IMR-90 (cell line): Measurements from ENCODE around the gene DDOST. TPM values are rescaled to one million over a fixed set of nuclear protein-coding genes. Genes with fewer than 3 reads are reported as not detected.

Experiments
- ATAC-seq: fragments of 200-7000 bp; cut with Tn5 transposase; 2 replicates; pipeline ENCODE4 v1.9.1; 2020; ENCODE audit warnings: low read depth, mild to moderate bottlenecking, moderate library complexity
- BruUV-seq: library from RNA; stranded (reverse); fragments of 400-500 nt; replicated peaks from 2 replicates; lab custom pipeline; 2021; lab: Mats Ljungman, UMichigan
- CTCF ChIA-PET: fragments of 300-600 bp; formaldehyde crosslinking; extraction: SDS; loops from one replicate; lab custom pipeline; 2021; ENCODE audit warnings: antibody characterized with exemption; lab: Yijun Ruan, JAX
- POLR2A ChIA-PET: fragments of 300-600 bp; sonication (Branson Sonifier 250); formaldehyde crosslinking; loops from one replicate; lab custom pipeline; 2022; ENCODE audit warnings: antibody characterized with exemption; ENCODE audit not compliant: unreplicated experiment; lab: Charles Lee
- DNase-seq: peaks from one replicate; pipeline ENCODE4 v3.0.0; 2013
- H2AFZ ChIP-seq: replicated peaks from 2 replicates; pipeline ENCODE3; 2013; ENCODE audit warnings: low read length, mild to moderate bottlenecking; ENCODE audit not compliant: poor library complexity
- H2AK5ac ChIP-seq: 2 replicates; pipeline ENCODE4 v1.6.1; 2013; ENCODE audit warnings: low read depth, low read length, inconsistent platforms
- H2AK9ac ChIP-seq: replicated peaks from 2 replicates; pipeline ENCODE3; 2013; ENCODE audit warnings: mild to moderate bottlenecking, low read depth, low read length, moderate library complexity; ENCODE audit not compliant: poor library complexity
- H2BK120ac ChIP-seq: 2 replicates; pipeline ENCODE4 v1.6.1; 2013; ENCODE audit warnings: low read depth, low read length, inconsistent platforms
- H2BK15ac ChIP-seq: 3 replicates; pipeline ENCODE4 v1.6.1; 2013; ENCODE audit warnings: low read depth, low read length, inconsistent platforms
- H2BK20ac ChIP-seq: 2 replicates; pipeline ENCODE4 v1.6.1; 2013; ENCODE audit warnings: low read depth, mild to moderate bottlenecking, inconsistent platforms, low read length, moderate library complexity
- H2BK5ac ChIP-seq: 2 replicates; pipeline ENCODE4 v1.6.1; 2013; ENCODE audit warnings: mild to moderate bottlenecking, low read depth, low read length, inconsistent platforms; ENCODE audit not compliant: poor library complexity, severe bottlenecking
- H3K14ac ChIP-seq: replicated peaks from 2 replicates; pipeline ENCODE4 v1.6.1; 2013; ENCODE audit warnings: low read depth, low read length, inconsistent platforms
- H3K18ac ChIP-seq: 2 replicates; pipeline ENCODE4 v1.6.1; 2013; ENCODE audit warnings: low read depth, low read length, control low read depth
- H3K23ac ChIP-seq: 2 replicates; pipeline ENCODE4 v1.6.1; 2013; ENCODE audit warnings: low read depth, low read length, inconsistent platforms
- H3K27ac ChIP-seq: 2 replicates; pipeline ENCODE4 v1.5.1; 2013; ENCODE audit warnings: mild to moderate bottlenecking, control low read depth, low read length; ENCODE audit not compliant: insufficient read depth
- H3K27me3 ChIP-seq: 2 replicates; pipeline ENCODE4 v1.6.1; 2013; ENCODE audit warnings: low read length; ENCODE audit not compliant: control insufficient read depth, insufficient read depth
- H3K36me3 ChIP-seq: 2 replicates; pipeline ENCODE4 v1.6.1; 2013; ENCODE audit warnings: low read length, mixed read lengths; ENCODE audit not compliant: control insufficient read depth, insufficient read depth
- H3K4ac ChIP-seq: 2 replicates; pipeline ENCODE4 v1.6.1; 2013; ENCODE audit warnings: low read depth, low read length, inconsistent platforms
- H3K4me1 ChIP-seq: 2 replicates; pipeline ENCODE4 v1.6.1; 2013; ENCODE audit warnings: low read length, mixed read lengths; ENCODE audit not compliant: control insufficient read depth, insufficient read depth
- H3K4me2 ChIP-seq: 2 replicates; pipeline ENCODE4 v1.6.1; 2013; ENCODE audit warnings: low read depth, mild to moderate bottlenecking, control low read depth, low read length, moderate library complexity
- H3K4me3 ChIP-seq: 2 replicates; pipeline ENCODE4 v1.5.1; 2013; ENCODE audit warnings: low read depth, mild to moderate bottlenecking, control low read depth, low read length, moderate library complexity; ENCODE audit not compliant: insufficient read depth
- H3K56ac ChIP-seq: 2 replicates; pipeline ENCODE4 v1.6.1; 2013; ENCODE audit warnings: low read length, inconsistent platforms; ENCODE audit not compliant: insufficient read depth; ENCODE audit errors: extremely low read depth
- H3K79me1 ChIP-seq, 2 experiments: 2 replicates each; pipeline ENCODE4 v1.6.1; 2013; ENCODE audit warnings: low read length in 2 of 2, inconsistent platforms in 1 of 2, low read depth in 1 of 2
- H3K9ac ChIP-seq: 2 replicates; pipeline ENCODE4 v1.6.1; 2013; ENCODE audit warnings: low read depth, low read length, control low read depth
- H3K9me1 ChIP-seq: 2 replicates; pipeline ENCODE4 v1.6.1; 2013; ENCODE audit warnings: low read length, inconsistent platforms; ENCODE audit not compliant: insufficient read depth
- H3K9me3 ChIP-seq: 2 replicates; pipeline ENCODE4 v1.6.1; 2013; ENCODE audit warnings: low read length; ENCODE audit not compliant: control insufficient read depth, insufficient read depth
- H4K20me1 ChIP-seq: 2 replicates; pipeline ENCODE4 v1.6.1; 2013; ENCODE audit warnings: low read length, inconsistent platforms; ENCODE audit not compliant: insufficient read depth
- H4K5ac ChIP-seq: 2 replicates; pipeline ENCODE4 v1.6.1; 2013; ENCODE audit warnings: mild to moderate bottlenecking, low read depth, low read length, control low read depth
- H4K8ac ChIP-seq, 2 experiments: 2 replicates each; pipeline ENCODE4 v1.6.1; 2013; ENCODE audit warnings: low read depth in 2 of 2, low read length in 2 of 2, control low read depth in 1 of 2, inconsistent platforms in 1 of 2
- H4K91ac ChIP-seq: 2 replicates; pipeline ENCODE4 v1.6.1; 2013; ENCODE audit warnings: low read depth, low read length, inconsistent platforms; ENCODE audit not compliant: insufficient read depth
- MAFK ChIP-seq: IDR thresholded peaks from 2 replicates; pipeline ENCODE4 v1.6.1; 2012; ENCODE audit warnings: low read depth, low read length, improper control_type of control experiment
- RCOR1 ChIP-seq: IDR thresholded peaks from 2 replicates; pipeline ENCODE4 v1.6.1; 2012; ENCODE audit warnings: mild to moderate bottlenecking, low read length, improper control_type of control experiment; ENCODE audit not compliant: insufficient replicate concordance
- WGBS, 2 experiments: methylation state at CpG; one replicate each; pipeline versions ENCODE4 v1.1.5 to v1.1.7; 2013; ENCODE audit warnings: missing lambda C conversion rate in 2 of 2; ENCODE audit not compliant: insufficient read length in 1 of 2; ENCODE audit errors: extremely low coverage in 2 of 2; 5-methylcytosine and 5-hydroxymethylcytosine counted together
- dilution Hi-C: fragments of 300-500 bp; cut with HindIII; formaldehyde crosslinking; loops from one replicate; pipeline ENCODE4 v1.14.3; 2018; ENCODE audit warnings: low sequenced_read_pairs; ENCODE audit not compliant: unreplicated experiment
- in situ Hi-C: fragments of 300-500 bp; cut with MboI; formaldehyde crosslinking; loops from 3 replicates; pipeline ENCODE4 v1.14.3; 2019; ENCODE audit warnings: low sequenced_read_pairs, inconsistent platforms, mixed read lengths
- intact Hi-C: fragments of 100-400 bp; cut with micrococcal nuclease; formaldehyde crosslinking; loops from 2 replicates; pipeline ENCODE4 v1.10.0; 2022
- polyA plus RNA-seq, 3 experiments: library from polyadenylated mRNA; depleted of rRNA; stranded (reverse); fragments of >200 nt; gene quantifications; 2 replicates each; pipeline ENCODE4 v1.2.3, GENCODE V29; 2012; ENCODE audit warnings: low replicate concordance in 1 of 3
- total RNA-seq: library from RNA; depleted of rRNA; stranded (reverse); fragments of >200 nt; gene quantifications from 2 replicates; pipeline ENCODE4 v1.2.3, GENCODE V29; 2012

The DDOST gene
- total and polyA plus RNA-seq, 2 of the 4 experiments (the other 2 are of a cell fraction), result 179 to 477 TPM

- Histone ChIP-seq H2BK5ac (no peak overlapping the region), H3K4ac (no peak overlapping the region), H2AK9ac (peak overlapping the region; percentile 66), H3K18ac (no peak overlapping the region), H3K56ac (no peak overlapping the region), H3K9me3 (no peaks in the 10 kb centered on the region), H3K36me3 (no peaks in the 10 kb centered on the region), H3K4me2 (no peak overlapping the region), H4K5ac (no peak overlapping the region), H4K20me1 (no peaks in the 10 kb centered on the region; the same call in 1 of the 2 replicates), H3K4me3 (no peak overlapping the region), H2AFZ (peak overlapping the region; percentile 33), H4K91ac (no peak overlapping the region; the same call in 1 of the 2 replicates), H3K79me1 (peaks cover 0 to 7% of the 10 kb centered on the region in 2 experiments; a peak in 1 of 4 replicates), H3K4me1 (no peaks in the 10 kb centered on the region), H3K9me1 (peaks cover 6% of the 10 kb centered on the region; the same call in 1 of the 2 replicates), H3K27ac (no peak overlapping the region), H2AK5ac (no peak overlapping the region), H2BK15ac (no peak overlapping the region; the same call in 2 of the 3 replicates), H3K23ac (no peak overlapping the region), H4K8ac (no peak overlapping the region), H3K14ac (no peak overlapping the region), H3K27me3 (no peaks in the 10 kb centered on the region), H3K9ac (no peak overlapping the region), H2BK20ac (no peak overlapping the region), H2BK120ac (no peak overlapping the region)
- dilution Hi-C loops (no loop called here), intact Hi-C loops (no loop called here), in situ Hi-C loops (no loop called here)
- 98% methylated on average over 27 of the region's 41 CpGs; no CpG with 5 or more reads in 1 of the 2 experiments for WGBS, 2 experiments
- ChIA-PET POLR2A (no interaction called here), CTCF (interaction anchor here (0.7 kb wide), 1 partner anchor 245 kb away, joined by 3 read pairs; no protein-coding TSS in a partner anchor)
- BruUV-seq, result no TSS peak
- no peak for DNase-seq
- no peak for TF ChIP-seq RCOR1
- TF ChIP-seq MAFK, result no peak
- no peak for ATAC-seq
These were observed 43.4 kb upstream of the DDOST start for GRCh38 chr1:20704390-20705202.
